OCI-LY3 (cell line): ENCODE data around the gene GADD45GIP1.
"Not testable (repeated sequence)": the region's sequence is repeated elsewhere in the genome, so short reads cannot be mapped to it uniquely, and the experiment has no call there.

Source experiments
- H2AFZ ChIP-seq: fragments of 200-600, 300-600 bp; shearing (Covaris generic); 2 replicates; pipeline ENCODE4 v1.6.0; 2014; ENCODE audit warnings: antibody characterized with exemption, low read depth, low read length
- H3K27ac ChIP-seq: fragments of 200-600, 300-600 bp; sonication (generic); 2 replicates; pipeline ENCODE4 v1.5.1; 2014; ENCODE audit warnings: mild to moderate bottlenecking, low read length, moderate library complexity, mixed read lengths
- H3K27me3 ChIP-seq: fragments of 200-600, 300-600 bp; sonication (generic); 2 replicates; pipeline ENCODE4 v1.6.1; 2014; ENCODE audit warnings: low read depth, low read length, mixed read lengths
- H3K36me3 ChIP-seq: fragments of 200-600, 300-600 bp; sonication (generic); replicated peaks from 2 replicates; pipeline ENCODE3; 2014; ENCODE audit warnings: low read depth, low read length, mixed read lengths
- H3K4me1 ChIP-seq: fragments of 300-600, 200-600 bp; sonication (generic); 2 replicates; pipeline ENCODE4 v1.6.1; 2014; ENCODE audit warnings: low read length, mixed read lengths
- H3K4me2 ChIP-seq: fragments of 200-600, 300-600 bp; sonication (generic); 2 replicates; pipeline ENCODE4 v1.6.1; 2014; ENCODE audit warnings: low read length, mixed read lengths
- H3K4me3 ChIP-seq: fragments of 300-600, 200-600 bp; sonication (generic); 2 replicates; pipeline ENCODE4 v1.5.1; 2014; ENCODE audit warnings: antibody characterized with exemption, mild to moderate bottlenecking, low read length, moderate library complexity
- H3K79me2 ChIP-seq: fragments of 300-600, 200-600 bp; shearing (Covaris generic); 2 replicates; pipeline ENCODE4 v1.6.1; 2014; ENCODE audit warnings: mild to moderate bottlenecking, low read length, mixed read lengths
- H3K9ac ChIP-seq: fragments of 300-600, 200-600 bp; shearing (Covaris generic); 2 replicates; pipeline ENCODE4 v1.6.0; 2014; ENCODE audit warnings: mild to moderate bottlenecking, low read length, moderate library complexity
- H3K9me3 ChIP-seq: fragments of 200-600, 300-600 bp; shearing (Covaris generic); 2 replicates; pipeline ENCODE4 v1.6.1; 2014; ENCODE audit warnings: low read length, mixed read lengths; ENCODE audit not compliant: insufficient read depth
- H4K20me1 ChIP-seq: fragments of 200-600, 300-600 bp; sonication (generic); 2 replicates; pipeline ENCODE4 v1.6.1; 2016; ENCODE audit warnings: low read length, mixed read lengths; ENCODE audit not compliant: insufficient read depth
- CTCF ChIP-seq: fragments of 200-600, 300-600 bp; sonication (generic); IDR thresholded peaks from 2 replicates; pipeline ENCODE4 v1.5.1; 2014; ENCODE audit warnings: antibody characterized with exemption, low read length, low read depth
- EZH2phosphoT487 ChIP-seq: fragments of 200-600 bp; shearing (Covaris generic); IDR thresholded peaks from 2 replicates; pipeline ENCODE4 v1.6.1; 2018; ENCODE audit warnings: antibody characterized with exemption, mixed run types, low read depth

The GADD45GIP1 gene

GRCh38 chr19:12959481-12959880 lies 2.5 kb upstream of the GADD45GIP1 start:
- Histone ChIP-seq H3K27me3 (no peaks in the 10 kb centered on the region), H2AFZ (no peak overlapping the region), H3K4me3 (no peak overlapping the region), H3K9me3 (no peaks in the 10 kb centered on the region), H3K27ac (no peak overlapping the region), H3K4me2 (no peak overlapping the region), H3K79me2 (peaks cover 35% of the 10 kb centered on the region), H4K20me1 (peaks cover 5% of the 10 kb centered on the region), H3K9ac (no peak overlapping the region), H3K4me1 (peaks cover 19% of the 10 kb centered on the region), H3K36me3 (peaks cover 8% of the 10 kb centered on the region)
- TF ChIP-seq CTCF, result no peak
- TF ChIP-seq EZH2phosphoT487, result no peak

GRCh38 chr19:12957389-12957952 lies 448 bp upstream of the GADD45GIP1 start:
- peaks cover 21% of the 10 kb centered on the region for H3K36me3 ChIP-seq
- not testable (repeated sequence) for H3K27me3 ChIP-seq, H3K9me3 ChIP-seq
- H3K4me1 ChIP-seq, result peaks cover 34% of the 10 kb centered on the region
- peak overlapping the region; percentile 83 for H3K9ac ChIP-seq
- peak overlapping the region; percentile 82 for H3K4me3 ChIP-seq
- peak overlapping the region; percentile 67 for H3K27ac ChIP-seq
- H4K20me1 ChIP-seq, result peaks cover 17% of the 10 kb centered on the region
- H2AFZ ChIP-seq, result peak overlapping the region; percentile 70; the same call in 1 of the 2 replicates
- H3K79me2 ChIP-seq, result peaks cover 55% of the 10 kb centered on the region
- H3K4me2 ChIP-seq, result peak overlapping the region; percentile 100

GRCh38 chr19:12955996-12956395 lies 1.0 kb downstream of the GADD45GIP1 start:
- H3K79me2 ChIP-seq, result peaks cover 66% of the 10 kb centered on the region
- H3K27me3 ChIP-seq, result no peaks in the 10 kb centered on the region
- no peak overlapping the region for H2AFZ ChIP-seq
- H3K9ac ChIP-seq, result peak overlapping the region; percentile 83
- peak overlapping the region; percentile 100 for H3K4me2 ChIP-seq
- H3K9me3 ChIP-seq, result no peaks in the 10 kb centered on the region
- peak overlapping the region; percentile 67 for H3K27ac ChIP-seq
- H3K4me1 ChIP-seq, result peaks cover 34% of the 10 kb centered on the region
- peak overlapping the region; percentile 82 for H3K4me3 ChIP-seq
- H3K36me3 ChIP-seq, result peaks cover 29% of the 10 kb centered on the region
- no peak for TF ChIP-seq CTCF
- no peak for TF ChIP-seq EZH2phosphoT487
- H4K20me1 ChIP-seq, result peaks cover 17% of the 10 kb centered on the region

DNA sequence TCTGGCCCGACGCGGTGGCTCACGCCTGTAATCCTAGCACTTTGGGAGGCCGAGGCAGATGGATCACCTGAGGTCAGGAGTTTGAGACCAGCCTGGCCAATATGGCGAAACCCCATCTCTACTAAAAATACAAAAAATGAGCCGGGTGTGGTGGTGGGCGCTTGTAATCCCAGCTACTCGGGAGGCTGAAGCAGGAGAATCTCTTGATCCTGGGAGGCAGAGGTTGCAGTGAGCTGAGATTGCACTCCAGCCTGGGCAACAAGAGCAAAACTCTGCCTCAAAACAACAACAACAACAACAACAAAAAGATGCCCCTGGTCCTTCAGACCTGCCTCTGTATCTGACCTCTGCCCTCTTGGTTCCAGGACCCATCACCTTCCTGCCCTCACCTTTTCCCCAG lies 1.4 kb downstream of the GADD45GIP1 start:
- peaks cover 70% of the 10 kb centered on the region for H3K79me2 ChIP-seq
- peaks cover 34% of the 10 kb centered on the region for H3K4me1 ChIP-seq
- peak overlapping the region; percentile 83 for H3K9ac ChIP-seq
- not testable (repeated sequence) for H3K9me3 ChIP-seq, H2AFZ ChIP-seq, H3K27me3 ChIP-seq
- H3K4me2 ChIP-seq, result peak overlapping the region; percentile 100
- peaks cover 31% of the 10 kb centered on the region for H3K36me3 ChIP-seq
- H3K4me3 ChIP-seq, result peak overlapping the region; percentile 82
- peaks cover 17% of the 10 kb centered on the region for H4K20me1 ChIP-seq
- H3K27ac ChIP-seq, result peak overlapping the region; percentile 67

GRCh38 chr19:12954612-12954962 lies 2.4 kb downstream of the GADD45GIP1 start:
- Histone ChIP-seq H4K20me1 (peaks cover 17% of the 10 kb centered on the region), H2AFZ (no peak overlapping the region), H3K9me3 (no peaks in the 10 kb centered on the region), H3K36me3 (peaks cover 37% of the 10 kb centered on the region), H3K27ac (peak overlapping the region; percentile 78), H3K4me3 (peak overlapping the region; percentile 37), H3K4me2 (peak overlapping the region; percentile 62), H3K27me3 (no peaks in the 10 kb centered on the region), H3K79me2 (peaks cover 73% of the 10 kb centered on the region), H3K9ac (peak overlapping the region; percentile 31), H3K4me1 (peaks cover 33% of the 10 kb centered on the region)
- TF ChIP-seq EZH2phosphoT487 (no peak), CTCF (no peak)
